K562 treated with DMSO at 1 percent for 48 hours (cell line): ENCODE data around the gene OR1J1. TPM values are rescaled to one million over a fixed set of nuclear protein-coding genes. Genes with fewer than 3 reads are reported as not detected.

Experiments used
- total RNA-seq: library from RNA; unstranded; fragments of 300-600 nt; gene quantifications from 2 replicates; pipeline ENCODE4 v1.2.3, GENCODE V29; 2022; ENCODE audit warnings: low replicate concordance; ENCODE audit errors: extremely low read depth

The OR1J1 gene
- total RNA-seq, result not detected in 2 replicates

GRCh38 chr9:122477826-122478225, at the start of gene OR1J1:
TSS of gene OR1J1 (minus strand) at chr9:122477926. CDS start at chr9:122477926, 0 bp downstream.

GRCh38 chr9:122527193-122527592, 49.5 kb upstream of the OR1J1 start, which contains the start of gene OR1N1:
TSS of gene OR1N1 (minus strand) at chr9:122527293. CDS start at chr9:122527293, 0 bp downstream.

GRCh38 chr9:122518841-122519240, 41.1 kb upstream of the OR1J1 start, which contains the start of gene OR1J4:
TSS of gene OR1J4 (plus strand) at chr9:122519141. CDS start at chr9:122519141, 0 bp downstream.

GRCh38 chr9:122510502-122510901, 32.8 kb upstream of the OR1J1 start, which contains the start of gene OR1J2:
TSS of gene OR1J2 (plus strand) at chr9:122510802. CDS start at chr9:122510802, 0 bp downstream.

Other genes with a start within 250 kb of the OR1J1 start
- not detected in 2 replicates for gene LHX6, start 249.0 kb downstream of the OR1J1 start, total RNA-seq
- gene RBM18, start 213.1 kb downstream of the OR1J1 start, total RNA-seq, result not detected in 2 replicates
- gene MRRF, start 213.0 kb downstream of the OR1J1 start, total RNA-seq, result not detected in 2 replicates
- gene PTGS1, start 106.9 kb downstream of the OR1J1 start, total RNA-seq, result not detected in 2 replicates
- not detected in 2 replicates for gene OR1J2, start 32.9 kb upstream of the OR1J1 start, total RNA-seq
- gene OR1J4, start 41.2 kb upstream of the OR1J1 start, total RNA-seq, result not detected in 2 replicates
- not detected in 2 replicates for gene OR1N1, start 49.4 kb upstream of the OR1J1 start, total RNA-seq
- not detected in 2 replicates for gene OR1N2, start 75.2 kb upstream of the OR1J1 start, total RNA-seq
- not detected in 2 replicates for gene OR1L8, start 105.5 kb upstream of the OR1J1 start, total RNA-seq
- not detected in 2 replicates for gene OR1Q1, start 136.8 kb upstream of the OR1J1 start, total RNA-seq
- gene OR1B1, start 179.7 kb upstream of the OR1J1 start, total RNA-seq, result not detected in 2 replicates
- gene OR1L1, start 183.8 kb upstream of the OR1J1 start, total RNA-seq, result not detected in 2 replicates
- not detected in 2 replicates for gene OR1L3, start 197.2 kb upstream of the OR1J1 start, total RNA-seq
- not detected in 2 replicates for gene OR1L4, start 246.1 kb upstream of the OR1J1 start, total RNA-seq